Esophagus squamous epithelium (tissue), 5 donors: ENCODE measurements around the gene DOC2B. TPM values are rescaled to one million over a fixed set of nuclear protein-coding genes. Genes with fewer than 3 reads are reported as not detected.

Experiments
- DNase-seq: peaks from one replicate; lab custom pipeline; 2025; lab: John Stamatoyannopoulos, UW
- H3K27ac ChIP-seq, 4 donors: fragments of 200-600 bp; sonication (generic); one replicate each; pipeline ENCODE4 v1.5.1; 2016 to 2019; ENCODE audit warnings: mild to moderate bottlenecking in 1 of 4
- H3K27me3 ChIP-seq, 4 donors: fragments of 200-600 bp; sonication (generic); 1 replicate in 3 of 4; 2 replicates in 1 of 4; pipeline versions ENCODE4 v1.5.1 to v1.6.0; 2017 to 2021; ENCODE audit warnings: antibody characterized with exemption in 1 of 4
- H3K36me3 ChIP-seq, 3 donors: fragments of 200-600 bp; sonication (generic); one replicate each; pipeline ENCODE4 v1.5.1; 2016 to 2019
- H3K4me1 ChIP-seq, 3 donors: fragments of 200-600 bp; sonication (generic); one replicate each; pipeline ENCODE4 v1.5.1; 2017 to 2019
- H3K4me3 ChIP-seq, 4 donors: fragments of 200-600 bp; sonication (generic); 1 replicate in 3 of 4; 2 replicates in 1 of 4; pipeline ENCODE4 v1.5.1; 2016 to 2019; ENCODE audit warnings: mild to moderate bottlenecking in 2 of 4, moderate library complexity in 1 of 4
- H3K9me3 ChIP-seq, 3 donors: fragments of 200-600 bp; sonication (generic); one replicate each; pipeline ENCODE4 v1.5.1; 2016 to 2019
- POLR2A ChIP-seq, 4 donors: fragments of 450-650 bp; IDR thresholded peaks; one replicate each; pipeline ENCODE4 v1.6.1; 2017; ENCODE audit warnings: antibody characterized with exemption in 4 of 4, mild to moderate bottlenecking in 4 of 4, moderate library complexity in 3 of 4
- WGBS, 2 donors: methylation state at CpG; one replicate each; pipeline ENCODE4 v1.1.5; 2018; 5-methylcytosine and 5-hydroxymethylcytosine counted together
- intact Hi-C: fragments of 100-400 bp; cut with DNase I; formaldehyde crosslinking; loops from one replicate; pipeline ENCODE4 v1.15.0; 2022
- total RNA-seq, 4 donors: library from RNA; depleted of rRNA; stranded (reverse); fragments of >200 nt; gene quantifications; one replicate each; pipeline ENCODE4 v1.1.0, GENCODE V29; 2016
- TF ChIP-seq, protein P1 (sequence below), 6 experiments: fragments of 450-650 bp in 4 of 6; fragments of 200-600 bp in 2 of 6; sonication (generic) in 2 of 6; IDR thresholded peaks; one replicate each; pipeline ENCODE4 v1.5.1; 2016 to 2019; ENCODE audit warnings: antibody characterized with exemption in 6 of 6, mild to moderate bottlenecking in 4 of 6, moderate library complexity in 4 of 6
- donor health status: DM: yes; HTN: yes; CAD: no.

DOC2B gene
- total RNA-seq, 4 donors from 2014 or later: 8.4 to 44.9 (median 26.2) TPM

DNA sequence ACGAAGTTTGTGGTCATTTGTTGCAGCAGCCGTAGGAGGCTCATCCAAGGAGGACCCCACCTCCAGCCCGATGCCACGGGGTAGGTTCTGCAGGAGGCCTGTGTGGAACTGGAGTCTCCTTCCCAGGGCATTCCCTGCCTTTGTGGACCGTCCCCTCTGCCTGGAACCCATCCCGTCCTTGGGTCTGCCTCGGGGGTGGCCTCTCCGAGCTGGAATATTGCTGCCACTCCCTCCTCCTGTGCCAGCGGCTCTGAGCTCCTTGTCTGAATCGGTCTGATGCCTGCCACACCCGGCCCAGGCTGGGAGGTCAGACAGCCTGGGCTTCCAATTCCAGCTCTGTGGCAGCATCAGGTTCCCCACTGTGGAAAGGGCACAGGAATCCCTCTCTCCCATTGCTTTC is 18.8 kb downstream of the DOC2B start:
- H3K9me3 ChIP-seq: no peaks in the 10 kb centered on the region
- WGBS, 2 donors: 100% methylated on average over 1 of the region's 11 CpGs; no CpG with 5 or more reads in 1 of the 2 donors
- H3K36me3 ChIP-seq: peaks cover 0 to 28% (median 0%) of the 10 kb centered on the region in 3 donors
- no peak overlapping the region for H3K4me3 ChIP-seq
- intact Hi-C loops: no loop called here
- H3K27me3 ChIP-seq: no peaks in the 10 kb centered on the region
- H3K4me1 ChIP-seq: no peaks in the 10 kb centered on the region
- TF ChIP-seq, protein P1, sequence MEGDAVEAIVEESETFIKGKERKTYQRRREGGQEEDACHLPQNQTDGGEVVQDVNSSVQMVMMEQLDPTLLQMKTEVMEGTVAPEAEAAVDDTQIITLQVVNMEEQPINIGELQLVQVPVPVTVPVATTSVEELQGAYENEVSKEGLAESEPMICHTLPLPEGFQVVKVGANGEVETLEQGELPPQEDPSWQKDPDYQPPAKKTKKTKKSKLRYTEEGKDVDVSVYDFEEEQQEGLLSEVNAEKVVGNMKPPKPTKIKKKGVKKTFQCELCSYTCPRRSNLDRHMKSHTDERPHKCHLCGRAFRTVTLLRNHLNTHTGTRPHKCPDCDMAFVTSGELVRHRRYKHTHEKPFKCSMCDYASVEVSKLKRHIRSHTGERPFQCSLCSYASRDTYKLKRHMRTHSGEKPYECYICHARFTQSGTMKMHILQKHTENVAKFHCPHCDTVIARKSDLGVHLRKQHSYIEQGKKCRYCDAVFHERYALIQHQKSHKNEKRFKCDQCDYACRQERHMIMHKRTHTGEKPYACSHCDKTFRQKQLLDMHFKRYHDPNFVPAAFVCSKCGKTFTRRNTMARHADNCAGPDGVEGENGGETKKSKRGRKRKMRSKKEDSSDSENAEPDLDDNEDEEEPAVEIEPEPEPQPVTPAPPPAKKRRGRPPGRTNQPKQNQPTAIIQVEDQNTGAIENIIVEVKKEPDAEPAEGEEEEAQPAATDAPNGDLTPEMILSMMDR (IDR thresholded peaks at IDR 0.05): no peak
- TF ChIP-seq POLR2A (IDR thresholded peaks at IDR 0.05): no peak
- no peak for DNase-seq
- no peak overlapping the region for H3K27ac ChIP-seq

DNA sequence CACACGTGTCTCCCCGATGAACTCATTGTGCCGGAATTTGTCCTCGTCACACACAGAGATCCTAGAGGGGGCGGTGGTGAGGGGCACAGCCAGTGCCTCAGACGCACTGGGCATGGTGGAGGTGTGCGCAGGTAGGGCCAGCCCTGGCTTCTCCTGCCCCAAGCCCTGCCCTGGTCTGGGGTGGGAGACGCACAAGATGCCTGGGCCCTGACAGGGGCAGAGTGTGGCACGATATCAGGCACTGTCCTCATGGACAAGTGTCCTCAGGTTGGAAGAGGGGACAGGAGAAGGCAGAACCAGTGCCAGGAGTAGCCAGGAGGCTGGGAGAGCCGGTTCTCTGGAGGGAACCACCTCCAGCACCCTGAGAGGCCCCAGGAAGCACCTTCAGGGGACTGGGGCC is 20.0 kb downstream of the DOC2B start:
- H3K27ac ChIP-seq: no peak overlapping the region
- no peaks in the 10 kb centered on the region for H3K4me1 ChIP-seq
- no peak for DNase-seq
- WGBS, 2 donors: 76 to 89% methylated on average over 2 to 6 of the region's 10 CpGs
- H3K27me3 ChIP-seq: no peaks in the 10 kb centered on the region
- H3K4me3 ChIP-seq: no peak overlapping the region
- intact Hi-C loops: no loop called here
- H3K36me3 ChIP-seq: peaks cover 0 to 33% (median 1%) of the 10 kb centered on the region in 3 donors
- TF ChIP-seq, protein P1 (IDR thresholded peaks at IDR 0.05): no peak
- TF ChIP-seq POLR2A (IDR thresholded peaks at IDR 0.05): no peak
- no peaks in the 10 kb centered on the region for H3K9me3 ChIP-seq

DNA sequence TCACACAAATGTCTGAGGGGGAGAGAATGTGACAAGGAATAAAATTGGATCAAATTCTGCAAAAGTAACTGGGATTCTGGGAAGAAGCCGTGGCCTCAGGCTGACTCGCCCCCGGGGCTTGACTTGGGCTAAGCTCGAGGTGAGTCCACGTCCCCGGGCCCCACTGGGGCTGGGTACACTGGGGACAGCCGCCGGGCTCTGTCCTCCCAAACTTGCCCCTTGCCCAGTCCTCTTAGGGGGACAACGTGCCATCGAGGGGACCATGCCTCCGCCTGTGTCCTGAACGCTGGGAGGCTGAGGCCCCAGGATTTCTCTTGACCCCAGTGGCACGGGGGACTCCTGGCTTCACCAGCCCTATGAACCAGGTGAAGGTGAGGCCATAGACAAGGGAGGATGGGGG is 21.1 kb downstream of the DOC2B start:
- no peak for DNase-seq
- intact Hi-C loops: no loop called here
- H3K27ac ChIP-seq: no peak overlapping the region
- no peak overlapping the region for H3K4me3 ChIP-seq
- TF ChIP-seq POLR2A (IDR thresholded peaks at IDR 0.05): no peak
- TF ChIP-seq, protein P1 (IDR thresholded peaks at IDR 0.05): no peak
- no peaks in the 10 kb centered on the region for H3K4me1 ChIP-seq
- 74 to 83% methylated on average over 3 to 9 of the region's 13 CpGs for WGBS, 2 donors
- H3K9me3 ChIP-seq: no peaks in the 10 kb centered on the region
- H3K36me3 ChIP-seq: peaks cover 0 to 44% (median 13%) of the 10 kb centered on the region in 3 donors
- no peaks in the 10 kb centered on the region for H3K27me3 ChIP-seq

DNA sequence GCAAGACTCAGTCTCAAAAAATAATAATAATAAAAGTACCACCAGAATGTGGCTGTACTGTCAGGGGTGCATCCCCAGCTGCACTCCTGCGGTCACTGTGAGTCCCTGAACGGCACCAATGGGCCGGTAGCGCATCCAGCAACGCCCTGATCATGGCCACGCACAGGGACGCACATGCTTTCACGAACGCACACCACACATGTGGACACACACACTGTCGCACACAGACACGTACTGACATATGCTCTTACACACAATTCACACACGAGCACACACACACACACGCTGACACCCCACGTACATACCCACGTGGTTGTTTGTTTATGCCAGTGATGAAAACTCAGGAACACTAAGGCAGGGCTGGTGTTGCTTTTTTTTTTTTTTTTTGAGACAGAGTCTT is 21.8 kb downstream of the DOC2B start:
- H3K4me3 ChIP-seq: no peak overlapping the region
- 89 to 93% methylated on average over 15 of the region's 15 CpGs for WGBS, 2 donors
- H3K27me3 ChIP-seq: no peaks in the 10 kb centered on the region
- TF ChIP-seq, protein P1 (IDR thresholded peaks at IDR 0.05): no peak
- no peak for TF ChIP-seq POLR2A (IDR thresholded peaks at IDR 0.05)
- peaks cover 0 to 50% (median 13%) of the 10 kb centered on the region in 3 donors for H3K36me3 ChIP-seq
- H3K27ac ChIP-seq: no peak overlapping the region
- DNase-seq: no peak
- H3K9me3 ChIP-seq: no peaks in the 10 kb centered on the region
- intact Hi-C loops: no loop called here
- H3K4me1 ChIP-seq: no peaks in the 10 kb centered on the region

DNA sequence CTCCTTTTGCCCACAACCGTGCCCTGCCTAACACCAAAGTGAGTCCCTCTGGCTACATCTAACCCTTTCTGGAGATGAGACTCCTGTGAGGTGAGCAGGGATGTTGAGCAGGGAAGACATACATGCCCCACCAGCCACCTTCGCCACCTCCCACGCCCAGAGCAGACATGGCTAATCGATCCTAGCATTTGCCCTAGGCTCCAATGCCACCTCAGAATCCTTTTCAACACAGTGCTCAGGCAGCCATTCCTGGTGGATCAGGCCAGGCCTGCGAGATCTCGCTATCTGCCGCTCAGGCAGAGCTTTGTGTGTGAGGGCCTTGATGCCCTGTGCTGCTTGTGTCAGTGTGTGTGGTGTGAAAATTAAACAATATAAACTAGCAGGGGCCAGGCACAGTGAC is 23.1 kb downstream of the DOC2B start:
- intact Hi-C loops: no loop called here
- no peaks in the 10 kb centered on the region for H3K4me1 ChIP-seq
- H3K27me3 ChIP-seq: no peaks in the 10 kb centered on the region
- DNase-seq: no peak
- no peak overlapping the region for H3K4me3 ChIP-seq
- H3K9me3 ChIP-seq: no peaks in the 10 kb centered on the region
- 95 to 96% methylated on average over 7 of the region's 7 CpGs for WGBS, 2 donors
- TF ChIP-seq, protein P1 (IDR thresholded peaks at IDR 0.05): no peak
- no peak for TF ChIP-seq POLR2A (IDR thresholded peaks at IDR 0.05)
- no peak overlapping the region for H3K27ac ChIP-seq
- H3K36me3 ChIP-seq: peaks cover 0 to 54% (median 13%) of the 10 kb centered on the region in 3 donors
